Right ventricle myocardium inferior (tissue), 1 donor: ENCODE results near the gene COL23A1. TPM values are rescaled to one million over a fixed set of nuclear protein-coding genes. Genes with fewer than 3 reads are reported as not detected.

ENCODE experiments used
- ATAC-seq: fragments of 200-7000 bp; cut with Tn5 transposase; one replicate; pipeline ENCODE4 v1.9.1; 2020; ENCODE audit warnings: mild to moderate bottlenecking, moderate library complexity
- DNase-seq: peaks from one replicate; pipeline ENCODE4 v3.0.0; 2021; ENCODE audit errors: missing footprints
- intact Hi-C: fragments of 100-400 bp; cut with DNase I; formaldehyde crosslinking; loops from one replicate; pipeline ENCODE4 v1.11.0; 2022
- total RNA-seq: library from RNA; stranded (reverse); fragmentation: NEBNext Ultra II Directional; extraction: Animal tissue kit (Norgen Biotek cat#: 25700); gene quantifications from one replicate; pipeline ENCODE4 v1.2.1, GENCODE V29; 2021
- donor health status: DM: no; HTN: yes; CAD: no; lungs with severe emphysema.

COL23A1 gene
- total RNA-seq, 1 donor from 2014 or later, result 22.5 TPM

DNA sequence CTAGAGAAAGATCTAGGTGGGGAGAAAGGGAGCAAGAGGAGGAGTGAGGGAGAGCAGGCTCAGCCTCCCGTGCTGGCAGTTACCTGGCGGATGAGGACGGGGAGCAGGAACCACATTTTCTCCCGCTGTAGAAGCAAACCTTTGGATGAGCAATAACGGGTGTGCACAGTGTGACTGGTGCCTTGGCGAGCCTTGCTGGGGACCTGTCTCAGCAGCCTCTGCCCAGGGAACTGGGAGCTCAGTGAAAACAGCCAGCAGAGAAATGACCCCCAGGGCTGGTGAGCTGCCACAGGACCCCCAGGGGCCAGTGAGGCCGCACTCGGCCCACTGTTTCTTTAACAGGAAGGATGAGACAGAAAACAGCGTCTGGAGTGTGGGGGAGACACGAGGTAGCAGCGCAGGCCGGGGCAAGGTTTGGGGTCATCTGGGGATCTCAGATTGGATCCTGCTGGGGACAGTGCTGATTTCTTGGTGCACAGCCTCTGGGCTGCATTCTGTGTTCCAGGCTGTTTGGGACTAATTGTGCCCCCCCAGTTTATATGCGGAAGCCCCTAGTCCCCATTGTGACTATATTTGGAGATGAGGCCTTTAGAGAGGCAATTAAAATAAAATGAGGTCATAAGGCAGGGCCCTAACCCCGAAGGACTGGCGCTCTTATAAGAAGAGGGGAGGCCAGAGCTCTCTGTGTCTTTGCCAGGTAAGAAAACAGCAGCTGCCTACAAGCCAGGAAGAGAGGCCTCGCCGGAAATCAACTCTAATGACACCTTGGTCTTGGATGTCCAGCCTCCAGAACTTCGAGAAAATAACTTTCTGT lies 238.8 kb downstream of the COL23A1 start:
- intact Hi-C loops, result no loop called here
- DNase-seq, result no peak
- no peak for ATAC-seq

DNA sequence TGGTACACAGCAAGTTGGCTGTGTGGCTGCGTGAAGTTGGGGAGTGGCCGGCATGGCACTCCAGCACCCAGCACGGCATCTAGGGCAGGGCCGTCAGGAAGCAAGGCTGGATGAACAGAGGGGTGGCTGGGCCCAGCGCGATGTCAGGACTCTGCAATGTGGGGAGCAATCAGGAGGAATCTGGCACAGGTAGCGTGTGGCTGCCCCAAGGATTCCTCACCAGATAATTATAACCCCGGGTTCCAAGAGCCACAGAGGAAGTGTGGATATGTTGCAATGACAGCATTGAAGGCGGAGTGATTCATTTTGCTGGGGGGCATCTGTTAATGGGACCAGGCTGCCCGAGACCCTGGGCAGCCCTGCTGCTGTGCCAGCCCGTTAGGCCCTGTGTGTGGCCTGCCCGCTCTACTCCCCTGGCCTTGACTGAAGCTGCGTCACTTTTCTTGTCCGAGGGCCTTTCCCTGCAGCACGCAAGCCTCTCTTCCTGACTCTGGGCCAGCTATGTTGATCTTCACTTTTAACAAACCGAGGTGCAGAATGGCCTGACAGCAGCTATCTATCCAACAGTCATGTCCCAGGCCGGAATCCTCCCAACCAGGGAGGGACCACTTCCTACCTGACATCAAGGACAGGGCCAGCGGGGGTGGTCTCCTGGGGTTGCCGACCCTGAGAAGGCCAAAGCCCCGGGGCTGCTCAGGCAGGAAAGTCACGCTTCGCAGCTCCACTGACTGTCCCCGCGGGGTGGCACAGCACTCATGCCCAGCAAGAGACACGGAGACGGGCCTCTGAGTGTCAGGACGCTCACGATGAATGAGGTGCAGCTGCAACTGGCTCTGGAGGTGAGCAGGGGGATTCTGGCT lies 239.6 kb downstream of the COL23A1 start:
- ATAC-seq (no peak), DNase-seq (no peak)
- intact Hi-C loops, result no loop called here

DNA sequence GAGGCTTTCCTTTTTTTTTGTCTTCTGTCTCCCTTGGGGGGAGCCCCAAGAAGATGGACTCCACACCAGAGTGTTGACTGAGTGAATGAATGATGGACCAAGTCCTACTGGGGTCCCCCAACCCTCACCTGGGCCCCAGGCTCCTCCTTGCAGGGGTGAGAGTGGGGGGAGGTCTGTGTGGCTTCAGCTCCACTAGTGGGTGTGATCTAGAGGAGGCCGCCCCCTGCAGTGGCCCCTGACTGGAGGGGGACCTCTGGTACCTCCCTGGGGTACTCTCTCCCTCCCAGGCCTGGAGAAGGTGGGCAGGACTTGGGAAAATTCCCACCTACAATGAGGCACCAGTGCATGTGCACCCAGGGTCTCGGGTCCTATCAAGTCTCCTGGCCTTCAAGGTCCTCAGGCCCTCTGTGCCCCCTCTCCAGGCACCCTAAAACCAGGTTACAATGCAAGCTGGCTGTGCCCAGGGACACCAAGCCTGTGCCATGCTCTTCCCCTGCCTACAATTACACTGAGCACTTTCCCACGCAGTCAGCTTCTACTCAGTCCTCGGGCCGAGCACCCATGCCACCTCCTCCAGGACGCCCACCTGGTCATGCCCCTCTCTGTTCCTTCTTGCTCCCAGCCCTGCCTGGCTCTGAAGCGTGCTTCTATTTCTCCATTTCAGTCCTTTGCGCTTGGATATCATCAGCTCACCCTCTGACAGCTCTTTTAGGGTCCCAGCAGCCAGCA lies 240.4 kb downstream of the COL23A1 start:
- intact Hi-C loops, result no loop called here
- ATAC-seq (no peak), DNase-seq (no peak)

DNA sequence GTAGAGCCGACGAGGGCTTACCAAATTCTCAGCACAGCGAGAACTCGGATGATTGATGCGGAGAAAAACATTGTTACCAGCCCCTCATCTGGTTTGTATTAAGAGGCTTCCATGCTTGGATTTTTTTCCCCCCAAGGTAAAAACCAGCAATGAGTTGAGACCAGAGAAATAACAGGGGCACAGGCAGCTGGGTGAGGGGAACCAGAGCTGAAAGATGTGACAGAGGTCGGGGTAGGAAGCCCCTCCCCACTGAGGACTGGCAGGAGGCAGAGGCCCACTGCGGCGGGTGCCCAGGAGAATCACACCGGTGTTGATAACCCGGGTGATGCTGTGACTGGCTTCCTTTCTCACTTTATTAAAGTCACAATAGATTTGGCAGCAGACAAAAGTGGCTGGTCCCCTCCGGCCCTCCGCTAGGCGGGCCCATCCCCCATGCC lies 241.1 kb downstream of the COL23A1 start:
- DNase-seq, result no peak
- intact Hi-C loops, result no loop called here
- no peak for ATAC-seq

DNA sequence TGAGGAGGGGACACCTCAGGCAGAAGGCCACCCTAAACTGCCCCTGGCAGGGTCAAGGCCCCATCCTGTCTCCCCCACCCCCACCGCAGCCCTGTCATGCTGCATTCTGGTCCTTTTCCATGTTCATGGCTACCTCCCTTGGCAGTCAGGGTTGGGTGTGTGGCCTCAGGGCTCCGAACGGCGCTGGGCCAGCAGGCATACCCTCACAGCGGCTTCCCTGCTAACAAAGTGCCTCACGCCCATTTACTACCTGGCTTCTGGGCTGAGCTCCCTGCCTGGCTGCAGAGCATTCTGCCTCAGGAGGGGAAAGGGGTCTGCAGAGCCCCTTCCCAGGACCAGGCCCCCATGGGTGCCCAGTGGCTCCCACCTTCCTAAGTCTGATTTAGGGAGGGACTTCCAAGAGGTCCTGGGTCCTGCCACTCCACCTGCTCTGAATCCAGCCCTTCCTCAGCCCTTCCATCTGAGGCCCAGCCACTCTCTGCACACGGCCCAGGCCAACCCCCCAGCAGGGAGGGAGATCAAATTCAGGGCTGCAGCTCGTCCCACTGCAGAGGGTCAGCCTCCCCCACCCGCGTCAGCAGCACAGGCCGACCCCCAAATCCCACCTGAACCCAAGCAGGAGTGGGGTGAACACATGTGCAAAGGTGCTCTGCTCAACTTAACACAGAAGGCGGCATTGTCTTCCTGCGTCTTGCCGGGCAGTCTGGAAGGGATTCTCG lies 241.7 kb downstream of the COL23A1 start:
- ATAC-seq, result no peak
- no peak for DNase-seq
- intact Hi-C loops, result no loop called here

DNA sequence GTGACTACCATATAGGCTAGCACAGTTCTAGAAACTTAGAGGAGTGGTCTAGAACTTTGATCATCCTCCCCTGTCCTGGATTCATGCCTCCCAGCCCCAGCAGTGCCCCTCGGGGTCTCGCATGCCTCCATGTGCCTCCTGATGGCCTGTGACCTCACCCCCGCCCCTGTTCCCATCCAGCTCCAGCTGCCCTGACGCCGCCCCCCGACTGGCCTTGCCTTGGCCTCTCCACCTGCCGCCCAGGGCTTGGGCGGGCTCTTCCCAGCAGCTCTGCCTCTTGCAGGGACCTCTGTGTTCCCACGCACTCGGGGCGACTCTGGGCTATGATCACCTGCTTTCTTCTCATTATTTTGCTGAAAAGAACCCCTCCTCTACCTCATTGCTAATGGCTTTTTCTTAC lies 242.2 kb downstream of the COL23A1 start:
- no peak for DNase-seq

DNA sequence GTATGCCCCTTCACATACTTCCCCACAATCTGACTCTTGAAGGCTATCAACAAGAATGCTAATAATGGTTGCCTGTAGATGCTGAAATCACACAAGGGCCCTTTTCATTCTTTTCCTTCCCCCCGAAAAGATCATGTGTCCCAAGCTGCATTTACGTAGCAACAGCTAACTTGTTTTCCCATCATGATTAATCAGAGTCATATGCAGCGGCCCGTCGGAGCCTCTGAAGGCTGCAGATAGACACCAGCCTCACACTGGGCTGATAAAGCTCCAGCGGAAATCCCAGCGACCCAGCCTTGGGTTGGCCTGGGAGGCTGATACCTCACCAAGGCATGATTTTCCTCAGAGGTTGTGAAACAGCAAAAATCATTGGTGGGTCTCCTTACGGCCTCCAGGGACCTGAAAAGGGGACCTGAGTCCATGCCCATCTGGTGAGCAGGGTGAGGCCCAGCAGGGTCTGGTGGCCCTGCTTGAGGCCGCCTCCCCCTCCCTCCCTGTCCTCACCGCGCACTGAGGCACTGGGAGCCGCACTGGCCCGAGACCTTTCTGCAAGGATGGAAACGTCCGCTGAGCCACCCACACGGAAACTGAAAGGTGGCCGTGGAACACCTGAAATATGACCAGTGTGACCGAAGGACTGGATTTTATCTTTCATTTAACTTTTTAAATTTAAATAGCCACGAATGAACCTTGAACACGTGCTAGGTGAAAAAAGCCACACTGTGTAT lies 243.4 kb downstream of the COL23A1 start:
- no peak for ATAC-seq
- intact Hi-C loops, result no loop called here

More for the DNA sequence above, 242.2 kb downstream of the COL23A1 start:
- intact Hi-C loops, result no loop called here
- ATAC-seq, result no peak

DNA sequence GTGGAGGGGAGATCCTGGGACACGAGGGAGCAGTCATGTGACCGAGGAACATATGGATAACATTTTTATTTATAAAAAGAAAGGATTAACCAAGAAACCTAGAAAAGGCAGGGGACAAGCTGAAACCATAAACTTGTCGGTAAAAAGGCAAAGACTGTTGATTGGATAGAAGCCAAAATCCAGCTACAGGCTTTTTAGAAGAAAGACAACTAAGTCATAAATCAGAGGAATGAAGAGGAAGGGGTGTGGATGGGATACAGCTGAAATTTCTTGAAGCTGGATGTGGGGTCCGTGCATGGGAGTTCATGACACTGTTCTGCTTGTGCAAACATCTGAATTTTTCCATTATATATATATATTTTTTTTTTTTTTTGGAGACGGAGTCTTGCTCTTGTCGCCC lies 246.9 kb downstream of the COL23A1 start:
- intact Hi-C loops, result no loop called here
- ATAC-seq (no peak), DNase-seq (no peak)

More for the DNA sequence above, 243.4 kb downstream of the COL23A1 start:
- no peak for DNase-seq

DNA sequence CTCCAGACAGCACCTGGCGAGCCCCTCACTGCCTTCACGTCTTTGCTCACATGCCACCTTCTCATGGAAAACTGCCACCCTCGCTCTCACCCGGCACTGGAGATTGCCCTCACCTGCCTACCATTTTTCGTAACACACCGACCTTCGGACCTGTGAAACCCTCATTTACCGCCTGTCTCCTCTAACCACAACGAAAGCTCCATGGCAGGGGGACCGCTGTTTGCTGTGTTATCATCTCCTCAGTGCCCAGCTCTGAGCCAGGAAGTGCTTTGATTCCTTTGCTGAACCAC lies 248.4 kb downstream of the COL23A1 start:
- DNase-seq, result no peak
- intact Hi-C loops, result no loop called here

DNA sequence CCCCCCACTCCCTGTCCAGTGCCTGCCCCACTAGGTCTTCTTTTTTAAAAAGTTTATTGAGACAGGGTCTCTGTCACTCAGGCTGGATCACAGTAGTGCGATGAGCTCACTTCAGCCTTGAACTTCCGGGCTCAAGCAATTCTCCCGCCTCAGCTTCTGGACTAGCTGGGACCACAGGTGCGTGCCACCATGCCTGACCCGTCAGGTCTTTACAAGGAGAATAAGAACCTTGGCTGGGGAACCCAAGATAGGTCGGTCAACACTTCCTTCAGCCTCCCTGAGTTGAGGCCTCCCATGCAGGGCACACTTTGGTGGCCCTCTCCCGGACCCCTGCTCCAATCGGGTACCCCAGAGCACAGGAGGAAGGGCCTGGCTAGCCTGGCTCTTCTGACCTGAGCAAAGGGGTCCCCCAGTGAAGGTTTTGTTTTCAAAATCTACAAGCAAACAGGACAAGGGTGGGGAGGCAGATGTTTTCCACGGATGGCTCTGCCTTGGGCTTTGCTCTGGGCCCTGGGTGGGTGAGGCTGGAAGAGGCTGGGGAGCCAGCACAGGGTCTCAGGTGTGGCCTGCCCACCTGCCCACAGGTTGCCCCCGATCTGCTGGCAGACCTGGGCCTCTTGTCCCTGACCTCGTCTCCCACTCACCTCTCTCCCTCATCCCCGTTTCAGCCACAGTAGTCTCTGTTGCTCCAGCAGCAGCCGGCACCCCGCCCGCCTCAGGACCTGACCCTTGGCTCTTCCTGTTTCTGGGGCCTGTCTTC lies 248.9 kb downstream of the COL23A1 start:
- no peak for ATAC-seq
- intact Hi-C loops, result no loop called here
- DNase-seq, result no peak

More for the DNA sequence above, 248.4 kb downstream of the COL23A1 start:
- no peak for ATAC-seq

DNA sequence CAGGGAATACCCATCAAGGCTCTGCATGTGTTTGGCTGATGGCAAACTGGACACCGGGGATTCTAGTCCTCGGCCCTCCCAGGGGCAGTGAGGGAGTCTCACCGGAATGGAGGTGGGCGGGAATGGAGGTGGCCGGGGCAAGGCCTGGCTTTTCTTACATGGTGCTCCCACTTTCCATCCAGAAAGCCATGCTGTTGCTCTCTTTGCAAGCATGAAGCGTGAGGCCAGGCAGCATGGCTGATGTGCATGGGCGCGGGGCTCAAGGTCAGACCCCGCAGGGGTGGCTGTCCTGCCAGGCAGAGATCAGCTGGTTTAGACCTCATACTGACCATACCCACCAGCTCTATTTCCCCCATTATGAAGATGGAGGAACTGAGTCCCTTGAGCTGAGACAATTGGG lies 249.6 kb downstream of the COL23A1 start:
- intact Hi-C loops, result no loop called here
- ATAC-seq (no peak), DNase-seq (no peak)

DNA sequence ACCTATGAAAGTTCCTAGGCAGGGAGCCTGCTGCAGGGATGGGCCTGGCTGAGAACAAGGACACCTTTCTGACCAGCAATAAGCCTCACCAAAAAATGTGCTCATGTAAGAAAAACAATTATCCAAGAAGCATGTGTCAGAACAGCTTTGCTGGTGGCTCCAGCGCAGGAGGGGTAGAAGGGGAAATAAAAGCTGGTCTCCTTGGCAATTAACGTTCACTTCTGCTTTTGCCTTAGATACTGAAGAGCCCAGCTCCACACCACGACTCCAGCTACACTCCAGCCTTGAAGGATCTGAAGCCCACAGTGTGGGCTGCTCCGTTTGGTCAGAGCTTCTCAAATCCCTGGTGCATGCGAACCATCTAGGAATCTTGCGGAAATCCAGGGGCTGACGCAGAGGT lies 250.0 kb downstream of the COL23A1 start:
- ATAC-seq, result no peak
- intact Hi-C loops, result no loop called here
- no peak for DNase-seq

DNA sequence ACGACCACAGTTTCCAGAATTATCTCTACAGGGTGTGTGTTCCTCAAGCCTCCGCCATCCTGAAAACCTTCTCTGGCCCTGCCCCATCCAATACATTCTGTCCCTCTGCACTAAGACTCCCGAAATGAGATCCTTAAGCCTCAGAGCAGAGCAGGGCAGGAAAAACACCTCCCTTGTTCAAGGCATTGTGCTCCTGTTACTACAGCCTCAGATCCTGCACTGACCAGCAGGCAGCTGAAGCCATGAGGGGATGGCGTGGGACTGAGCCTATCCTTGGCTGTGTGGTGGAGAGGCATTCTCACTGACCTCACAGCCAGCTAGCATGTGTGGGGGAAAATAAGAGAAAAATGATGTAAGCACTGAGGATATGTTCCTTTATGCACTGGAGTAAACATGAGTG lies 250.9 kb downstream of the COL23A1 start:
- ATAC-seq (no peak), DNase-seq (no peak)
- intact Hi-C loops, result loop anchor here (10.0 kb wide), 1 partner anchor 126 kb away; no protein-coding TSS in a partner anchor

DNA sequence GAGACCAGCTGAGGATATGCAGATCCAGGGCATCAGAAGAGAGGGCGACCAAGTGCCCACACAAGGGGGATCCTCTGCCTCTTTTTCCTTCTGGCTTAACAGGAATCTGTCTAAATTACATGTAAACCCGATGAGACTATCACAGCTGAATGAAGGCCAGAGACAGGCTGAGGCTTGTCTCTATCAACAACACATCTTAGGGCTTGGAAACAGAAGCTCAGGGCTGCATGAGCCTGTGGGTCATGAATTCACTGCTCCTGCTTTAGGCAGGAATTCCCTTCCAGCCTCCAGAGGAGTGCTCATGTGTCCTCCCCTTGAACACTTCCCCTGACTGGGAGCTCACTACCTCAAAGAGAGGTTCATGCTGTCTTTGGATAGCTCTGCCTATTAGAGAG lies 251.4 kb downstream of the COL23A1 start:
- intact Hi-C loops, result loop anchor here (10.0 kb wide), 1 partner anchor 126 kb away; no protein-coding TSS in a partner anchor
- no peak for ATAC-seq
- DNase-seq, result no peak

DNA sequence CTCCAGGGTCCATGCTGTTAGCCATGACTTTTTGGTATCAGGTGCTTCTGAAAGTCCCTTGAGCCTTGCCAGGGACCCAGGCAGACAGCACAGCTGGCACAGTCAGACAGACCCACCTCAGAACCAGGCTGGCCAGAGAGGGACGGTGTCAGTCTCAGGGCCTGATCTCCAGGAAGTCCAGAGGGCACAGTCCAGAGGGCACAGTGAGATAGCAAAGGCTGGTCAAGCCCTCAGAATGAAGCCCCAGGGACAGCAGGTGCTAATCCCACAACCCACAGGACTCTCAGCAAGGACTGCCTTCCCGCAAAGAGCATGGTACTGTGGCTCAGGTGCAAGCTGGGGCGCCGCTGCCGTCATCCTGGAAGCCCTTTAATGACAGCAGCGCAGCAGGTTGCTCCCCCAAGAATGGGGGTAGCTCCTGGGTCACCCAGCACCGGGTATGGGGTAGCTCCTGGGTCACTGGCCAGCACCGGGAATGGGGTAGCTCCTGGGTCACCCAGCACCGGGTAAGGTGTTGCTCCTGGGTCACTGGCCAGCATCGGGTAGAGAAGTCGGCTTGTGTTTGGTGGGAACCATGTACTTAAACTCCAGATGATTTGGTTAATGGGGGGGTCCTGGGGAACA lies 252.0 kb downstream of the COL23A1 start:
- intact Hi-C loops, result loop anchor here (10.0 kb wide), 1 partner anchor 127 kb away; no protein-coding TSS in a partner anchor
- ATAC-seq (no peak), DNase-seq (no peak)

DNA sequence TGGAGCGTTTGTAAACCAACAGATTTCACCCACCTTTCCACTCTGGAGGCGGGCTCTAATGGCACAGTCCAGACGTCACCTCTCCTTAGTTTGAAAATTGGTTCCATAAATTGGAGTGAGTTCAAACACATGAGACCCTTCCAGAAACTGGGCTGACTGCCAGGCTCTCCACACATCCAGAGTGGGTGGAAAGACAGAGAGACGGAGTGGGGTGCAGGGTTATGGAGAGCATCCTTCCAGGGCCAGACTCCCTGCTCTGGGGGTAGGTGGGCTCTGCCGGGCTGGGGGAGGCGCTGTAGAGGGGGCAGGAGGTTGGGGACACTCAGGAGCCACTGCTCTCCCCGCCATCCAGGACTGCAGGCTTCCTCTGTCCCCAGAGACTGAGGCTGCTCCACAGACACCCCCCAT lies 252.9 kb downstream of the COL23A1 start:
- intact Hi-C loops, result loop anchor here (10.0 kb wide), 1 partner anchor 127 kb away; no protein-coding TSS in a partner anchor
- DNase-seq (no peak), ATAC-seq (no peak)

DNA sequence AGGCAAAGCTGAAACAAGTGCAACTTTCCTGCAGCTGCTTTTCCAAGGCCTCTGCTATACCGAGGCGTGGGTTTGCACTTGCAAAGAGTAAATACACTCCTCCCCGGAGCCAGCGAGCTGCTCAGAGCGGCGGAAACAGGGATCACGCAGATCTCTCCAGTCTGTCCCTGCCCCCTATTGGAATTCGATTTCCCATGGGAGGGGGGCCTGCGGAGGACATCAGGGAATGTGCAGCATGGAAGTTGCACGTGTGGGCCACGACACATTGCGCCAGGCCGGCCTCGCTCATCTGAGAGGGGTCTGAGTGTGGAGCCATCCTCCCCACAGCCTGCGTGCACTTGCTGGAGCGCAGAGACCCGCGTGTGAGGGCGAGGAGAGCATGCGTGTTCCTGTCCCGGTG lies 253.3 kb downstream of the COL23A1 start:
- ATAC-seq (no peak), DNase-seq (no peak)
- intact Hi-C loops, result loop anchor here (10.0 kb wide), 1 partner anchor 128 kb away; no protein-coding TSS in a partner anchor
